GM18858 (cell line): ENCODE measurements around the gene SEMA6A.
A peak's percentile ranks its signal among the peaks of the same experiment; 100 is the strongest.

Experiments used
- ATAC-seq: cut with Tn5 transposase; IDR thresholded peaks from one replicate; pipeline ENCODE4 v1.9.1; 2021; ENCODE audit not compliant: unreplicated experiment

Gene SEMA6A

GRCh38 chr5:116576053-116576713 is 1.6 kb upstream of the SEMA6A start:
- ATAC-seq: no peak

- no peak for ATAC-seq
Observed at GRCh38 chr5:116575326-116576052, 866 bp upstream of the SEMA6A start.

GRCh38 chr5:116573702-116574366 is 789 bp downstream of the SEMA6A start:
- ATAC-seq: no peak

GRCh38 chr5:116573279-116573701 is 1.3 kb downstream of the SEMA6A start:
- ATAC-seq: no peak

GRCh38 chr5:116572350-116573278 is 2.0 kb downstream of the SEMA6A start:
- ATAC-seq: no peak

GRCh38 chr5:116571568-116572349 is 2.9 kb downstream of the SEMA6A start:
- no peak for ATAC-seq

- no peak for ATAC-seq
Observed at GRCh38 chr5:116569999-116570398, 4.6 kb downstream of the SEMA6A start.

GRCh38 chr5:116567106-116567505 is 7.5 kb downstream of the SEMA6A start:
- no peak for ATAC-seq

GRCh38 chr5:116566251-116566650 is 8.4 kb downstream of the SEMA6A start:
- ATAC-seq: peak; percentile 84

GRCh38 chr5:116564756-116565490 is 9.7 kb downstream of the SEMA6A start:
- ATAC-seq: no peak

GRCh38 chr5:116564312-116564711 is 10.3 kb downstream of the SEMA6A start:
- ATAC-seq: no peak

- ATAC-seq: no peak
Observed at GRCh38 chr5:116563736-116564308, 10.8 kb downstream of the SEMA6A start.

- ATAC-seq: no peak
Observed at GRCh38 chr5:116562669-116563068, 12.0 kb downstream of the SEMA6A start.

GRCh38 chr5:116561658-116562057 is 13.0 kb downstream of the SEMA6A start:
- ATAC-seq: no peak

GRCh38 chr5:116559673-116560164 is 14.9 kb downstream of the SEMA6A start:
- ATAC-seq: no peak

- no peak for ATAC-seq
Observed at GRCh38 chr5:116559239-116559638, 15.4 kb downstream of the SEMA6A start.

- ATAC-seq: no peak
Observed at GRCh38 chr5:116557669-116558271, 16.9 kb downstream of the SEMA6A start.

GRCh38 chr5:116554764-116555163 is 19.9 kb downstream of the SEMA6A start:
- ATAC-seq: no peak

- no peak for ATAC-seq
Observed at GRCh38 chr5:116553366-116553765, 21.3 kb downstream of the SEMA6A start.
